COR-L47 (cell line): Measurements from ENCODE around the gene HGD.
"Not testable (repeated sequence)": the region's sequence is repeated elsewhere in the genome, so short reads cannot be mapped to it uniquely, and the experiment has no call there.

Experiments used
- DNase-seq: peaks from one replicate; lab custom pipeline; 2025; lab: John Stamatoyannopoulos, UW

The HGD gene

GRCh38 chr3:120678984-120679383, 3.1 kb downstream of the HGD start:
- DNase-seq: no peak

- DNase-seq: no peak
These were observed 3.6 kb downstream of the HGD start for GRCh38 chr3:120678331-120678947.

GRCh38 chr3:120677193-120677592, 4.8 kb downstream of the HGD start:
- DNase-seq: not testable (repeated sequence)

GRCh38 chr3:120673116-120673515, 8.9 kb downstream of the HGD start:
- DNase-seq: no peak

GRCh38 chr3:120670576-120670975, 11.5 kb downstream of the HGD start:
- no peak for DNase-seq

GRCh38 chr3:120664926-120665325, 17.1 kb downstream of the HGD start:
- DNase-seq: no peak

- DNase-seq: no peak
These were observed 20.1 kb downstream of the HGD start for GRCh38 chr3:120661945-120662344.

GRCh38 chr3:120661106-120661905, 20.7 kb downstream of the HGD start:
- DNase-seq: no peak

- no peak for DNase-seq
These were observed 22.2 kb downstream of the HGD start for GRCh38 chr3:120659834-120660233.

- no peak for DNase-seq
These were observed 22.8 kb downstream of the HGD start for GRCh38 chr3:120659285-120659684.

- DNase-seq: no peak
These were observed 29.0 kb downstream of the HGD start for GRCh38 chr3:120652896-120653545.

GRCh38 chr3:120652281-120652680, 29.8 kb downstream of the HGD start:
- DNase-seq: no peak

- no peak for DNase-seq
These were observed 31.7 kb downstream of the HGD start for GRCh38 chr3:120650311-120650710.

- DNase-seq: no peak
These were observed 32.2 kb downstream of the HGD start for GRCh38 chr3:120649830-120650233.

- DNase-seq: no peak
These were observed 33.7 kb downstream of the HGD start for GRCh38 chr3:120648290-120648689.

- DNase-seq: no peak
These were observed 35.1 kb downstream of the HGD start for GRCh38 chr3:120646771-120647432.

- no peak for DNase-seq
These were observed 36.8 kb downstream of the HGD start for GRCh38 chr3:120645083-120645845.

GRCh38 chr3:120642368-120642948, 39.6 kb downstream of the HGD start:
- DNase-seq: no peak

GRCh38 chr3:120641696-120642246, 40.3 kb downstream of the HGD start:
- DNase-seq: no peak

GRCh38 chr3:120640231-120640630, 41.8 kb downstream of the HGD start:
- no peak for DNase-seq

GRCh38 chr3:120638820-120639219, 43.2 kb downstream of the HGD start:
- DNase-seq: not testable (repeated sequence)
